HCT116 (cell line): ENCODE data around the gene RASSF3. TPM values are rescaled to one million over a fixed set of nuclear protein-coding genes. Genes with fewer than 3 reads are reported as not detected.

Experiments used
- ATAC-seq: fragments of 200-7000 bp; cut with Tn5 transposase; 2 replicates; pipeline ENCODE4 v1.9.1; 2020; ENCODE audit warnings: mild to moderate bottlenecking, moderate library complexity
- BruUV-seq: library from RNA; stranded (reverse); fragments of 400-500 nt; replicated peaks from 2 replicates; lab custom pipeline; 2021; lab: Mats Ljungman, UMichigan
- CTCF ChIA-PET: fragments of 300-600 bp; sonication (Branson Sonifier 250); formaldehyde crosslinking; loops from one replicate; lab custom pipeline; 2021; ENCODE audit warnings: antibody characterized with exemption; lab: Charles Lee
- POLR2A ChIA-PET: fragments of 300-600, 350-600 bp; sonication (Branson Sonifier 250); formaldehyde crosslinking; loops from one replicate; lab custom pipeline; 2021; ENCODE audit warnings: antibody characterized with exemption; lab: Charles Lee
- RAD21 ChIA-PET, 2 experiments: fragments of 300-600 bp; sonication (Branson Sonifier 250); formaldehyde crosslinking; loops; one replicate each; lab custom pipeline; 2023; ENCODE audit warnings: low total read pairs in 2 of 2; ENCODE audit not compliant: uncharacterized antibody in 2 of 2, unreplicated experiment in 2 of 2, low non-redundant PET in 1 of 2; lab: Charles Lee
- DNase-seq: peaks from one replicate; pipeline ENCODE4 v3.0.0-alpha.2; 2010; ENCODE audit warnings: low read depth, low spot score
- H2AFZ ChIP-seq: fragments of 200-600 bp; shearing (Covaris generic), sonication (generic); 2 replicates; pipeline ENCODE4 v1.6.1; 2017; ENCODE audit warnings: low read depth, mixed run types, mixed read lengths, antibody characterized with exemption, low read length; ENCODE audit not compliant: poor library complexity, severe bottlenecking
- H3K27ac ChIP-seq: 2 replicates; pipeline ENCODE4 v1.5.1; 2012; ENCODE audit warnings: low read depth, low read length
- H3K27me3 ChIP-seq: fragments of 200-600 bp; sonication (generic); 2 replicates; pipeline ENCODE4 v1.6.1; 2016; ENCODE audit warnings: mixed run types, low read length, mixed read lengths; ENCODE audit not compliant: insufficient read depth
- H3K36me3 ChIP-seq, 2 experiments: fragments of 200-500 bp in 1 of 2; fragments of 200-600 bp in 1 of 2; sonication (Bioruptor generic) in 1 of 2; sonication (generic) in 1 of 2; 2 replicates each; pipeline versions ENCODE4 v1.5.1 to v1.6.1; 2014 to 2016; ENCODE audit warnings: low read length in 2 of 2, inconsistent platforms in 1 of 2, mixed read lengths in 1 of 2, mixed run types in 1 of 2; ENCODE audit not compliant: insufficient read depth in 2 of 2, control insufficient read depth in 1 of 2
- H3K4me1 ChIP-seq, 2 experiments: fragments of 200-600 bp in 1 of 2; sonication (generic) in 1 of 2; 2 replicates each; pipeline versions ENCODE4 v1.5.1 to v1.6.1; 2012 to 2017; ENCODE audit warnings: low read length in 2 of 2, inconsistent platforms in 1 of 2, mild to moderate bottlenecking in 1 of 2, mixed read lengths in 1 of 2, mixed run types in 1 of 2, moderate library complexity in 1 of 2; ENCODE audit not compliant: insufficient read depth in 2 of 2, control insufficient read depth in 1 of 2
- H3K4me2 ChIP-seq: fragments of 200-600 bp; sonication (generic); 2 replicates; pipeline ENCODE4 v1.6.1; 2017; ENCODE audit warnings: mixed run types, low read length, mixed read lengths
- H3K4me3 ChIP-seq, 2 experiments: fragments of 200-600 bp in 1 of 2; sonication (generic) in 1 of 2; replicated peaks in 1 of 2; 2 replicates each; pipeline ENCODE4 v1.5.1; 2011 to 2016; ENCODE audit warnings: low read length in 2 of 2, control low read depth in 1 of 2, low read depth in 1 of 2, mild to moderate bottlenecking in 1 of 2, mixed read lengths in 1 of 2, mixed run types in 1 of 2
- H3K79me2 ChIP-seq: fragments of 200-600 bp; sonication (generic); 2 replicates; pipeline ENCODE4 v1.6.1; 2017; ENCODE audit warnings: mild to moderate bottlenecking, mixed run types, low read length, moderate library complexity, mixed read lengths; ENCODE audit not compliant: insufficient read depth
- H3K9ac ChIP-seq: fragments of 200-600 bp; sonication (generic); 2 replicates; pipeline ENCODE4 v1.6.1; 2016; ENCODE audit warnings: low read length, mixed read lengths
- H3K9me2 ChIP-seq: fragments of 200-600 bp; sonication (generic), shearing (Covaris generic); 2 replicates; pipeline ENCODE4 v1.6.1; 2017; ENCODE audit warnings: mixed run types, mild to moderate bottlenecking, moderate library complexity; ENCODE audit not compliant: insufficient read depth
- H3K9me3 ChIP-seq, 2 experiments: fragments of 200-500 bp in 1 of 2; fragments of 200-600 bp in 1 of 2; sonication (Bioruptor generic) in 1 of 2; sonication (generic) in 1 of 2; 2 replicates each; pipeline ENCODE4 v1.6.1; 2014 to 2017; ENCODE audit warnings: low read length in 2 of 2, mixed read lengths in 2 of 2, inconsistent platforms in 1 of 2, low read depth in 1 of 2, mild to moderate bottlenecking in 1 of 2, mixed run types in 1 of 2, moderate library complexity in 1 of 2; ENCODE audit not compliant: control insufficient read depth in 1 of 2, insufficient read depth in 1 of 2
- H4K20me1 ChIP-seq: fragments of 200-600 bp; sonication (generic), shearing (Covaris generic); 2 replicates; pipeline ENCODE4 v1.6.1; 2017; ENCODE audit warnings: mixed run types, mild to moderate bottlenecking, moderate library complexity; ENCODE audit not compliant: insufficient read depth
- CTCF ChIP-seq, 3 experiments: fragments of 200-600 bp in 1 of 3; sonication (generic) in 1 of 3; IDR thresholded peaks in 2 of 3; conservative IDR thresholded peaks in 1 of 3; 2 replicates each; pipeline ENCODE4 v1.5.1; 2012 to 2017; ENCODE audit warnings: low read depth in 2 of 3, low read length in 2 of 3, antibody characterized with exemption in 1 of 3, borderline replicate concordance in 1 of 3, control low read depth in 1 of 3, mild to moderate bottlenecking in 1 of 3, mixed read lengths in 1 of 3, mixed run types in 1 of 3, moderate library complexity in 1 of 3; ENCODE audit not compliant: insufficient read depth in 1 of 3
- ELF1 ChIP-seq: IDR thresholded peaks from 2 replicates; pipeline ENCODE4 v1.6.1; 2012; ENCODE audit warnings: low read depth, borderline replicate concordance
- EZH2 ChIP-seq: fragments of 200-600 bp; sonication (generic); IDR thresholded peaks from 2 replicates; pipeline ENCODE4 v1.6.1; 2017; ENCODE audit warnings: antibody characterized with exemption, mixed run types
- POLR2A ChIP-seq: IDR thresholded peaks from 2 replicates; pipeline ENCODE4 v1.7.0; 2011; ENCODE audit warnings: borderline replicate concordance; ENCODE audit not compliant: insufficient read depth, insufficient read length; ENCODE audit errors: extremely low read depth
- POLR2AphosphoS5 ChIP-seq: IDR thresholded peaks from 2 replicates; pipeline ENCODE4 v1.6.1; 2011; ENCODE audit warnings: mild to moderate bottlenecking, low read depth, low read length, moderate library complexity
- RAD21 ChIP-seq: IDR thresholded peaks from 2 replicates; pipeline ENCODE4 v1.6.1; 2012; ENCODE audit warnings: low read depth, mild to moderate bottlenecking
- SP1 ChIP-seq: IDR thresholded peaks from 2 replicates; pipeline ENCODE4 v1.6.1; 2012; ENCODE audit warnings: low read depth
- TCF7L2 ChIP-seq: IDR thresholded peaks from 2 replicates; pipeline ENCODE4 v1.7.0; 2011; ENCODE audit warnings: borderline replicate concordance, inconsistent platforms; ENCODE audit not compliant: insufficient read depth, insufficient read length; ENCODE audit errors: extremely low read depth
- ZNF274 ChIP-seq: fragments of 200-500 bp; sonication (Bioruptor generic); IDR thresholded peaks from 2 replicates; pipeline ENCODE4 v1.6.1; 2014; ENCODE audit warnings: mild to moderate bottlenecking, low read depth, low read length, inconsistent platforms
- intact Hi-C: fragments of 100-400 bp; cut with micrococcal nuclease; formaldehyde crosslinking; loops from 2 replicates; pipeline ENCODE4 v1.10.0; 2022
- total RNA-seq: library from RNA; stranded (reverse); gene quantifications from one replicate; pipeline ENCODE4 v1.2.1, GENCODE V29; 2021; ENCODE audit not compliant: unreplicated experiment
- TF ChIP-seq, protein P1 (sequence below): IDR thresholded peaks from 2 replicates; pipeline ENCODE4 v1.6.1; 2012
- TF ChIP-seq, protein P2 (sequence below): IDR thresholded peaks from 2 replicates; pipeline ENCODE4 v1.6.1; 2012
- TF ChIP-seq, protein P3 (sequence below): IDR thresholded peaks from 2 replicates; pipeline ENCODE4 v1.6.1; 2012; ENCODE audit warnings: low read depth

Gene RASSF3
- total RNA-seq, 1 experiment from 2014 or later, result 67.1 TPM

GRCh38 chr12:64740646-64741045, 130.4 kb downstream of the RASSF3 start:
- Histone ChIP-seq H4K20me1 (no peaks in the 10 kb centered on the region), H3K4me3 (no peak overlapping the region), H3K4me1 (0 out of 4 replicates have a peak, but pooled peaks cover 0 to 8% of the 10 kb centered on the region in 2 experiments), H2AFZ (no peak overlapping the region), H3K36me3 (peaks cover 6 to 9% of the 10 kb centered on the region in 2 experiments; a peak in 2 of 4 replicates), H3K27ac (no peak overlapping the region), H3K4me2 (no peak overlapping the region), H3K9me2 (no peaks in the 10 kb centered on the region), H3K9ac (no peak overlapping the region), H3K9me3 (no peaks in the 10 kb centered on the region), H3K79me2 (no peaks in the 10 kb centered on the region), H3K27me3 (no peaks in the 10 kb centered on the region)
- no peak for DNase-seq
- BruUV-seq, result no TSS peak
- intact Hi-C loops, result no loop called here
- ChIA-PET RAD21 (no interaction called here), POLR2A (no interaction called here), CTCF (no interaction called here)
- ATAC-seq, result no peak
- TF ChIP-seq RAD21 (no peak), CTCF (IDR thresholded peaks at IDR 0.05 in 2 of 3, conservative IDR thresholded peaks at IDR 0.05 in 1 of 3; ENCODE audit: borderline replicate concordance in 1 of 3, insufficient read depth in 1 of 3, low read depth in 2 of 3, low read length in 2 of 3) (no peak), POLR2AphosphoS5 (no peak), ELF1 (no peak), TCF7L2 (no peak), EZH2 (no peak), ZNF274 (no peak), POLR2A (no peak), SP1 (no peak)
- TF ChIP-seq, protein P1, sequence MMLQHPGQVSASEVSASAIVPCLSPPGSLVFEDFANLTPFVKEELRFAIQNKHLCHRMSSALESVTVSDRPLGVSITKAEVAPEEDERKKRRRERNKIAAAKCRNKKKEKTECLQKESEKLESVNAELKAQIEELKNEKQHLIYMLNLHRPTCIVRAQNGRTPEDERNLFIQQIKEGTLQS, result no peak
- TF ChIP-seq, protein P2, sequence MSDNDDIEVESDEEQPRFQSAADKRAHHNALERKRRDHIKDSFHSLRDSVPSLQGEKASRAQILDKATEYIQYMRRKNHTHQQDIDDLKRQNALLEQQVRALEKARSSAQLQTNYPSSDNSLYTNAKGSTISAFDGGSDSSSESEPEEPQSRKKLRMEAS, result no peak
- TF ChIP-seq, protein P3, sequence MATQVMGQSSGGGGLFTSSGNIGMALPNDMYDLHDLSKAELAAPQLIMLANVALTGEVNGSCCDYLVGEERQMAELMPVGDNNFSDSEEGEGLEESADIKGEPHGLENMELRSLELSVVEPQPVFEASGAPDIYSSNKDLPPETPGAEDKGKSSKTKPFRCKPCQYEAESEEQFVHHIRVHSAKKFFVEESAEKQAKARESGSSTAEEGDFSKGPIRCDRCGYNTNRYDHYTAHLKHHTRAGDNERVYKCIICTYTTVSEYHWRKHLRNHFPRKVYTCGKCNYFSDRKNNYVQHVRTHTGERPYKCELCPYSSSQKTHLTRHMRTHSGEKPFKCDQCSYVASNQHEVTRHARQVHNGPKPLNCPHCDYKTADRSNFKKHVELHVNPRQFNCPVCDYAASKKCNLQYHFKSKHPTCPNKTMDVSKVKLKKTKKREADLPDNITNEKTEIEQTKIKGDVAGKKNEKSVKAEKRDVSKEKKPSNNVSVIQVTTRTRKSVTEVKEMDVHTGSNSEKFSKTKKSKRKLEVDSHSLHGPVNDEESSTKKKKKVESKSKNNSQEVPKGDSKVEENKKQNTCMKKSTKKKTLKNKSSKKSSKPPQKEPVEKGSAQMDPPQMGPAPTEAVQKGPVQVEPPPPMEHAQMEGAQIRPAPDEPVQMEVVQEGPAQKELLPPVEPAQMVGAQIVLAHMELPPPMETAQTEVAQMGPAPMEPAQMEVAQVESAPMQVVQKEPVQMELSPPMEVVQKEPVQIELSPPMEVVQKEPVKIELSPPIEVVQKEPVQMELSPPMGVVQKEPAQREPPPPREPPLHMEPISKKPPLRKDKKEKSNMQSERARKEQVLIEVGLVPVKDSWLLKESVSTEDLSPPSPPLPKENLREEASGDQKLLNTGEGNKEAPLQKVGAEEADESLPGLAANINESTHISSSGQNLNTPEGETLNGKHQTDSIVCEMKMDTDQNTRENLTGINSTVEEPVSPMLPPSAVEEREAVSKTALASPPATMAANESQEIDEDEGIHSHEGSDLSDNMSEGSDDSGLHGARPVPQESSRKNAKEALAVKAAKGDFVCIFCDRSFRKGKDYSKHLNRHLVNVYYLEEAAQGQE, result no peak
